ENCODE measurements around the gene CAPNS2.

Gene CAPNS2

GRCh38 chr16:55566432-55567175 lies at the start of gene CAPNS2:
Gene CAPNS2, plus strand, starts transcription at chr16:55566684. Its CDS starts 73 bp downstream, at chr16:55566757.
- no peak for DNase-seq

GRCh38 chr16:55521792-55522191 lies 44.7 kb upstream of the CAPNS2 start:
- DNase-seq: no peak

- DNase-seq: no peak
These were observed 40.0 kb upstream of the CAPNS2 start for GRCh38 chr16:55526441-55526840.

- no peak for DNase-seq
These were observed 38.6 kb upstream of the CAPNS2 start for GRCh38 chr16:55527885-55528284.

- no peak for DNase-seq
These were observed 37.5 kb upstream of the CAPNS2 start for GRCh38 chr16:55529018-55529417.

GRCh38 chr16:55530316-55530856 lies 36.1 kb upstream of the CAPNS2 start:
- DNase-seq: no peak

GRCh38 chr16:55532227-55532626 lies 34.3 kb upstream of the CAPNS2 start:
- DNase-seq: no peak

GRCh38 chr16:55534756-55535155 lies 31.7 kb upstream of the CAPNS2 start:
- DNase-seq: no peak

- no peak for DNase-seq
These were observed 27.4 kb upstream of the CAPNS2 start for GRCh38 chr16:55539049-55539448.

- DNase-seq: no peak
These were observed 27.0 kb upstream of the CAPNS2 start for GRCh38 chr16:55539488-55539887.

- no peak for DNase-seq
These were observed 26.3 kb upstream of the CAPNS2 start for GRCh38 chr16:55540221-55540620.

GRCh38 chr16:55542459-55543082 lies 23.9 kb upstream of the CAPNS2 start:
- no peak for DNase-seq

- no peak for DNase-seq
These were observed 23.0 kb upstream of the CAPNS2 start for GRCh38 chr16:55543472-55543871.

- no peak for DNase-seq
These were observed 13.9 kb upstream of the CAPNS2 start for GRCh38 chr16:55552621-55553020.

GRCh38 chr16:55555436-55555835 lies 11.0 kb upstream of the CAPNS2 start:
- no peak for DNase-seq

- DNase-seq: no peak
These were observed 9.3 kb upstream of the CAPNS2 start for GRCh38 chr16:55557186-55557585.

GRCh38 chr16:55559233-55559632 lies 7.3 kb upstream of the CAPNS2 start:
- no peak for DNase-seq

GRCh38 chr16:55559933-55560516 lies 6.5 kb upstream of the CAPNS2 start:
- DNase-seq: no peak

- DNase-seq: no peak
These were observed 5.1 kb upstream of the CAPNS2 start for GRCh38 chr16:55561319-55561848.

- no peak for DNase-seq
These were observed 3.5 kb upstream of the CAPNS2 start for GRCh38 chr16:55562936-55563335.

- DNase-seq: no peak
These were observed 2.7 kb upstream of the CAPNS2 start for GRCh38 chr16:55563797-55564196.

- DNase-seq: no peak
These were observed 1.4 kb upstream of the CAPNS2 start for GRCh38 chr16:55565086-55565485.

- DNase-seq: no peak
These were observed 898 bp downstream of the CAPNS2 start for GRCh38 chr16:55567382-55567781.

GRCh38 chr16:55568207-55568606 lies 1.7 kb downstream of the CAPNS2 start:
- DNase-seq: no peak

Measured in CD4-positive, alpha-beta T cell treated with Interleukin-15 for 1 hour (primary cell).